HL-60 (cell line): Measurements from ENCODE around the gene PARS2.

Experiments
- CTCF ChIP-seq: IDR thresholded peaks from one replicate; pipeline ENCODE4 v1.5.1; 2011; ENCODE audit warnings: low read length, control low read depth, inconsistent platforms; ENCODE audit not compliant: insufficient read depth
- GABPA ChIP-seq: IDR thresholded peaks from 2 replicates; pipeline ENCODE4 v1.6.1; 2012; ENCODE audit warnings: low read depth
- POLR2AphosphoS5 ChIP-seq: IDR thresholded peaks from 2 replicates; pipeline ENCODE4 v1.6.1; 2012; ENCODE audit warnings: low read depth
- SPI1 ChIP-seq: IDR thresholded peaks from 2 replicates; pipeline ENCODE4 v1.6.1; 2012; ENCODE audit warnings: low read depth, mild to moderate bottlenecking, borderline replicate concordance
- TF ChIP-seq, protein P1 (sequence below): IDR thresholded peaks from 2 replicates; pipeline ENCODE4 v1.6.1; 2012; ENCODE audit warnings: low read depth; ENCODE audit not compliant: insufficient replicate concordance

DNA sequence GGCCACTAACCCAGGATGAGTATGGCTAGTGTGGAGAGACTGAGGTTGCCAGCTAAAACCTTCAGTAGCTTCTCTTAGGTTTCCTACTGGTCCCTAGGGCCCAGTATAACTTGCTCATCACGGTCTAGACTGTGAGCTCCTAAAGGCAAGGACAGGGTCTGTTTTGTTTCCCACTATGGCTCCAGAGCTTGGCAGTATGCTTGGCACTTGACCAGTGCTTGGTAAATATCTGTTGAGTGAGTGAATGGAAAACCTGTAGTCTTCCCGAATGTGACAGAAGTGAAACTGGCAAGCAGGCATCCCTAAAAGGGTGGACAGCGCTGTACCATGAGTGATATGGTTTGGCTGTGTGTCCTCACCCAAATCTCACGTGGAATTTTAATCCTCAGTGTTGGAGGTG, 13.1 kb upstream of the PARS2 start:
- TF ChIP-seq CTCF, result no peak
- TF ChIP-seq POLR2AphosphoS5, result no peak
- TF ChIP-seq, protein P1, sequence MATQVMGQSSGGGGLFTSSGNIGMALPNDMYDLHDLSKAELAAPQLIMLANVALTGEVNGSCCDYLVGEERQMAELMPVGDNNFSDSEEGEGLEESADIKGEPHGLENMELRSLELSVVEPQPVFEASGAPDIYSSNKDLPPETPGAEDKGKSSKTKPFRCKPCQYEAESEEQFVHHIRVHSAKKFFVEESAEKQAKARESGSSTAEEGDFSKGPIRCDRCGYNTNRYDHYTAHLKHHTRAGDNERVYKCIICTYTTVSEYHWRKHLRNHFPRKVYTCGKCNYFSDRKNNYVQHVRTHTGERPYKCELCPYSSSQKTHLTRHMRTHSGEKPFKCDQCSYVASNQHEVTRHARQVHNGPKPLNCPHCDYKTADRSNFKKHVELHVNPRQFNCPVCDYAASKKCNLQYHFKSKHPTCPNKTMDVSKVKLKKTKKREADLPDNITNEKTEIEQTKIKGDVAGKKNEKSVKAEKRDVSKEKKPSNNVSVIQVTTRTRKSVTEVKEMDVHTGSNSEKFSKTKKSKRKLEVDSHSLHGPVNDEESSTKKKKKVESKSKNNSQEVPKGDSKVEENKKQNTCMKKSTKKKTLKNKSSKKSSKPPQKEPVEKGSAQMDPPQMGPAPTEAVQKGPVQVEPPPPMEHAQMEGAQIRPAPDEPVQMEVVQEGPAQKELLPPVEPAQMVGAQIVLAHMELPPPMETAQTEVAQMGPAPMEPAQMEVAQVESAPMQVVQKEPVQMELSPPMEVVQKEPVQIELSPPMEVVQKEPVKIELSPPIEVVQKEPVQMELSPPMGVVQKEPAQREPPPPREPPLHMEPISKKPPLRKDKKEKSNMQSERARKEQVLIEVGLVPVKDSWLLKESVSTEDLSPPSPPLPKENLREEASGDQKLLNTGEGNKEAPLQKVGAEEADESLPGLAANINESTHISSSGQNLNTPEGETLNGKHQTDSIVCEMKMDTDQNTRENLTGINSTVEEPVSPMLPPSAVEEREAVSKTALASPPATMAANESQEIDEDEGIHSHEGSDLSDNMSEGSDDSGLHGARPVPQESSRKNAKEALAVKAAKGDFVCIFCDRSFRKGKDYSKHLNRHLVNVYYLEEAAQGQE, result no peak
- TF ChIP-seq GABPA, result no peak
- no peak for TF ChIP-seq SPI1
